ENCODE data around the gene RUFY3.
"Not testable (repeated sequence)": the region's sequence is repeated elsewhere in the genome, so short reads cannot be mapped to it uniquely, and the experiment has no call there.

RUFY3 gene

GRCh38 chr4:70787496-70787895 is 65.7 kb downstream of the RUFY3 start:
- no peak for DNase-seq (ENCODE audit: low read depth)

GRCh38 chr4:70788733-70789132 is 67.0 kb downstream of the RUFY3 start:
- DNase-seq (ENCODE audit: low read depth), result no peak

- no peak for DNase-seq (ENCODE audit: low read depth)
Measured at GRCh38 chr4:70793626-70794025, 71.9 kb downstream of the RUFY3 start.

GRCh38 chr4:70801265-70801809 is 79.6 kb downstream of the RUFY3 start:
- no peak for DNase-seq (ENCODE audit: low read depth)

- no peak for DNase-seq (ENCODE audit: low read depth)
Measured at GRCh38 chr4:70802928-70803580, 81.3 kb downstream of the RUFY3 start.

- DNase-seq (ENCODE audit: low read depth), result no peak
Measured at GRCh38 chr4:70808151-70808550, 86.4 kb downstream of the RUFY3 start.

GRCh38 chr4:70815370-70815769 is 93.6 kb downstream of the RUFY3 start:
- DNase-seq (ENCODE audit: low read depth), result no peak

- DNase-seq (ENCODE audit: low read depth), result no peak
Measured at GRCh38 chr4:70816894-70817293, 95.1 kb downstream of the RUFY3 start.

GRCh38 chr4:70818173-70818855 is 96.5 kb downstream of the RUFY3 start:
- no peak for DNase-seq (ENCODE audit: low read depth)

- no peak for DNase-seq (ENCODE audit: low read depth)
Measured at GRCh38 chr4:70818921-70819320, 97.2 kb downstream of the RUFY3 start.

- DNase-seq (ENCODE audit: low read depth), result no peak
Measured at GRCh38 chr4:70829015-70829414, 107.3 kb downstream of the RUFY3 start.

GRCh38 chr4:70829492-70829891 is 107.7 kb downstream of the RUFY3 start:
- no peak for DNase-seq (ENCODE audit: low read depth)

GRCh38 chr4:70830054-70830453 is 108.3 kb downstream of the RUFY3 start:
- no peak for DNase-seq (ENCODE audit: low read depth)

- no peak for DNase-seq (ENCODE audit: low read depth)
Measured at GRCh38 chr4:70831293-70831692, 109.5 kb downstream of the RUFY3 start.

GRCh38 chr4:70833675-70834074 is 111.9 kb downstream of the RUFY3 start:
- no peak for DNase-seq (ENCODE audit: low read depth)

- no peak for DNase-seq (ENCODE audit: low read depth)
Measured at GRCh38 chr4:70836081-70836480, 114.3 kb downstream of the RUFY3 start.

- DNase-seq (ENCODE audit: low read depth), result no peak
Measured at GRCh38 chr4:70838204-70838603, 116.4 kb downstream of the RUFY3 start.

GRCh38 chr4:70838666-70839588 is 117.2 kb downstream of the RUFY3 start:
- peak; percentile 47 for DNase-seq (ENCODE audit: low read depth)

- DNase-seq (ENCODE audit: low read depth), result peak; percentile 91
Measured at GRCh38 chr4:70839589-70840093, 117.9 kb downstream of the RUFY3 start, which contains the start of gene GRSF1. GRSF1 (minus strand) TSS chr4:70839890; CDS start chr4:70839827, 63 bp downstream.

- peak; percentile 35 for DNase-seq (ENCODE audit: low read depth)
Measured at GRCh38 chr4:70840137-70840536, 118.4 kb downstream of the RUFY3 start.

GRCh38 chr4:70840631-70841030 is 118.9 kb downstream of the RUFY3 start:
- DNase-seq (ENCODE audit: low read depth), result not testable (repeated sequence)

- DNase-seq (ENCODE audit: low read depth), result no peak
Measured at GRCh38 chr4:70841211-70841610, 119.4 kb downstream of the RUFY3 start.
